HEK293 (cell line): ENCODE measurements around the gene CRYBA4.

ENCODE experiments used
- CTCF ChIA-PET: fragments of 350-600 bp; formaldehyde crosslinking; extraction: SDS; loops from one replicate; lab custom pipeline; 2021; ENCODE audit warnings: antibody characterized with exemption; lab: Yijun Ruan, JAX
- POLR2A ChIA-PET: fragments of 300-600 bp; formaldehyde crosslinking; extraction: SDS; loops from one replicate; lab custom pipeline; 2020; ENCODE audit warnings: antibody characterized with exemption, inconsistent platforms; lab: Yijun Ruan, JAX
- H3K27ac ChIP-seq: fragments of 200-500 bp; sonication (Bioruptor generic); 2 replicates; pipeline ENCODE4 v1.5.1; 2014; ENCODE audit warnings: low read depth, low read length, control low read depth, inconsistent platforms; ENCODE audit errors: extremely low read depth
- H3K36me3 ChIP-seq, 2 experiments: fragments of 200-500 bp in 1 of 2; sonication (Bioruptor generic) in 1 of 2; 1 replicate in 1 of 2; 2 replicates in 1 of 2; pipeline ENCODE4 v1.5.1; 2014 to 2017; ENCODE audit warnings: inconsistent platforms in 2 of 2, low read length in 2 of 2; ENCODE audit not compliant: control insufficient read depth in 2 of 2, insufficient read depth in 1 of 2
- H3K4me1 ChIP-seq: fragments of 200-500 bp; sonication (Bioruptor generic); 2 replicates; pipeline ENCODE4 v1.5.1; 2014; ENCODE audit warnings: mild to moderate bottlenecking, low read length, inconsistent platforms; ENCODE audit not compliant: control insufficient read depth, insufficient read depth
- H3K4me3 ChIP-seq: 2 replicates; pipeline ENCODE4 v1.5.1; 2011; ENCODE audit warnings: low read depth, mild to moderate bottlenecking, control low read depth, low read length, moderate library complexity
- H3K9me3 ChIP-seq: fragments of 200-500 bp; sonication (Bioruptor generic); 2 replicates; pipeline ENCODE4 v1.5.1; 2014; ENCODE audit warnings: low read depth, low read length, inconsistent platforms; ENCODE audit not compliant: control insufficient read depth, insufficient read depth
- EGR2 ChIP-seq: fragments of 450-650 bp; formaldehyde crosslinking; IDR thresholded peaks from 2 replicates; pipeline ENCODE4 v1.5.1; 2016; ENCODE audit warnings: low read depth, missing biosample characterization, missing genetic modification characterization
- FEZF1 ChIP-seq: fragments of 450-650 bp; formaldehyde crosslinking; IDR thresholded peaks from 2 replicates; pipeline ENCODE4 v1.5.1; 2016; ENCODE audit warnings: missing biosample characterization, missing genetic modification characterization
- OSR2 ChIP-seq: fragments of 450-650 bp; formaldehyde crosslinking; IDR thresholded peaks from 2 replicates; pipeline ENCODE4 v1.5.1; 2016; ENCODE audit warnings: missing biosample characterization, missing genetic modification characterization
- TRIM28 ChIP-seq: IDR thresholded peaks from 2 replicates; pipeline ENCODE4 v1.6.1; 2011; ENCODE audit warnings: low read length, control low read depth, borderline replicate concordance
- ZFHX2 ChIP-seq: fragments of 450-650 bp; formaldehyde crosslinking; conservative IDR thresholded peaks from 2 replicates; pipeline ENCODE4 v1.5.1; 2016; ENCODE audit warnings: missing biosample characterization, missing genetic modification characterization
- ZNF155 ChIP-seq: fragments of 450-650 bp; formaldehyde crosslinking; IDR thresholded peaks from 2 replicates; pipeline ENCODE4 v1.5.1; 2016; ENCODE audit warnings: missing biosample characterization, missing genetic modification characterization
- ZNF184 ChIP-seq: fragments of 450-650 bp; IDR thresholded peaks from 2 replicates; pipeline ENCODE4 v1.5.1; 2018; ENCODE audit warnings: missing biosample characterization, mild to moderate bottlenecking, missing genetic modification characterization
- ZNF202 ChIP-seq: fragments of 450-650 bp; formaldehyde crosslinking; IDR thresholded peaks from 2 replicates; pipeline ENCODE4 v1.5.1; 2016; ENCODE audit warnings: missing biosample characterization, missing genetic modification characterization, borderline replicate concordance
- ZNF223 ChIP-seq: fragments of 450-650 bp; formaldehyde crosslinking; IDR thresholded peaks from 2 replicates; pipeline ENCODE4 v1.5.1; 2016; ENCODE audit warnings: missing biosample characterization, missing genetic modification characterization
- ZNF239 ChIP-seq: fragments of 450-650 bp; formaldehyde crosslinking; IDR thresholded peaks from 2 replicates; pipeline ENCODE4 v1.5.1; 2016; ENCODE audit warnings: missing biosample characterization, missing genetic modification characterization
- ZNF266 ChIP-seq: fragments of 450-650 bp; formaldehyde crosslinking; IDR thresholded peaks from 2 replicates; pipeline ENCODE4 v1.5.1; 2016; ENCODE audit warnings: missing biosample characterization, missing genetic modification characterization, low read depth
- ZNF292 ChIP-seq: fragments of 450-650 bp; formaldehyde crosslinking; IDR thresholded peaks from 2 replicates; pipeline ENCODE4 v1.5.1; 2016; ENCODE audit warnings: low read depth, missing biosample characterization, missing genetic modification characterization, borderline replicate concordance
- ZNF341 ChIP-seq: fragments of 450-650 bp; formaldehyde crosslinking; IDR thresholded peaks from 2 replicates; pipeline ENCODE4; 2016; ENCODE audit warnings: low read depth, missing biosample characterization, missing genetic modification characterization
- ZNF423 ChIP-seq: fragments of 450-650 bp; formaldehyde crosslinking; IDR thresholded peaks from 2 replicates; pipeline ENCODE4 v1.5.1; 2016; ENCODE audit warnings: missing biosample characterization, missing genetic modification characterization
- ZNF510 ChIP-seq: fragments of 450-650 bp; formaldehyde crosslinking; IDR thresholded peaks from 2 replicates; pipeline ENCODE4 v1.5.1; 2018; ENCODE audit warnings: mild to moderate bottlenecking, missing genetic modification characterization, missing biosample characterization; ENCODE audit not compliant: insufficient replicate concordance
- ZNF514 ChIP-seq: fragments of 450-650 bp; formaldehyde crosslinking; IDR thresholded peaks from 2 replicates; pipeline ENCODE4 v1.5.1; 2016; ENCODE audit warnings: missing biosample characterization, missing genetic modification characterization
- ZNF521 ChIP-seq: fragments of 450-650 bp; formaldehyde crosslinking; IDR thresholded peaks from 2 replicates; pipeline ENCODE4 v1.5.1; 2017; ENCODE audit warnings: missing biosample characterization, mild to moderate bottlenecking, missing genetic modification characterization
- ZNF549 ChIP-seq: fragments of 450-650 bp; IDR thresholded peaks from 2 replicates; pipeline ENCODE4 v1.5.1; 2018; ENCODE audit warnings: missing biosample characterization, missing genetic modification characterization, mild to moderate bottlenecking, inconsistent platforms, moderate library complexity
- ZNF561 ChIP-seq: fragments of 450-650 bp; IDR thresholded peaks from 2 replicates; pipeline ENCODE4 v1.5.1; 2018; ENCODE audit warnings: missing biosample characterization, missing genetic modification characterization, borderline replicate concordance
- ZNF585B ChIP-seq: fragments of 450-650 bp; formaldehyde crosslinking; IDR thresholded peaks from 2 replicates; pipeline ENCODE4 v1.5.1; 2016; ENCODE audit warnings: missing biosample characterization, missing genetic modification characterization
- ZNF768 ChIP-seq: fragments of 450-650 bp; formaldehyde crosslinking; IDR thresholded peaks from 2 replicates; pipeline ENCODE4 v1.5.1; 2018; ENCODE audit warnings: missing biosample characterization, mild to moderate bottlenecking, missing genetic modification characterization
- ZSCAN16 ChIP-seq: fragments of 450-650 bp; formaldehyde crosslinking; IDR thresholded peaks from 2 replicates; pipeline ENCODE4 v1.5.1; 2016; ENCODE audit warnings: missing biosample characterization, missing genetic modification characterization
- TF ChIP-seq, protein P1 (sequence below): fragments of 450-650 bp; formaldehyde crosslinking; optimal IDR thresholded peaks from 2 replicates; pipeline ENCODE3; 2016; ENCODE audit warnings: missing biosample characterization, mild to moderate bottlenecking, missing genetic modification characterization
- TF ChIP-seq, protein P2 (sequence below): fragments of 450-650 bp; formaldehyde crosslinking; IDR thresholded peaks from 2 replicates; pipeline ENCODE4 v1.5.1; 2016; ENCODE audit warnings: missing biosample characterization, missing genetic modification characterization, low read depth
- TF ChIP-seq, protein P3 (sequence below): fragments of 450-650 bp; formaldehyde crosslinking; IDR thresholded peaks from 2 replicates; pipeline ENCODE4 v1.5.1; 2017; ENCODE audit warnings: missing biosample characterization, missing genetic modification characterization
- TF ChIP-seq, protein P4 (sequence below): fragments of 450-650 bp; formaldehyde crosslinking; IDR thresholded peaks from 2 replicates; pipeline ENCODE4 v1.5.1; 2016; ENCODE audit warnings: missing biosample characterization, missing genetic modification characterization
- TF ChIP-seq, protein P5 (sequence below): fragments of 450-650 bp; formaldehyde crosslinking; IDR thresholded peaks from 2 replicates; pipeline ENCODE4 v1.5.1; 2016; ENCODE audit warnings: missing biosample characterization, missing genetic modification characterization

Gene CRYBA4

DNA sequence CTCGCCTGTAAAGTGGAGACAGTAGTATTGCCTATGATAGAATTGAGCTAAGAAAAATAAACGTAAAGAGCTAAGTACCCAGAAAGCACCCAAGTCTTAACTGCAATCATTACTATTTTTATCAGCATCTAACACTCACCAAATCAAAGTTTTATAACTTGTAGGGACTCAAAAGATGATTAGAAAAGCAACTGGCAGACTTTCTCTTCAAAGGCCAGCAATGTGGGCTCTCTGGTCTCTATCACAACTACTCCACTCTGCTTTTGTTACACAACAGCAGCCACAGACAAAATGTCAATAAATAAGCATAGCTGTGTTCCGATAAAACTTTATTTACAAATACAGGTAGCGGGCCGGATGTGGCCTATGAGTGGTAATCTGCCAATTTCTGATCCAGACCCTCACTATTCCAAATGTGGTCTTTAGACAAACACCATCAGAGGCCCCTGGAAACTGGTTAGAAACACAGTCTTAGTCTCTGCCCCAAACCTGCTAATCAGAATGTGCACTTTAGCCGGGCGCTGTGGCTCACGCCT is 40.1 kb upstream of the CRYBA4 start:
- ChIA-PET CTCF (interaction anchor here (0.7 to 1.0 kb wide), 2 partner anchors 16 to 163 kb away, joined by 4 to 7 read pairs; no protein-coding TSS in a partner anchor), POLR2A (no interaction called here)
- Histone ChIP-seq H3K36me3 (peaks cover 0 to 4% of the 10 kb centered on the region in 2 experiments; a peak in 1 of 3 replicates), H3K4me1 (no peaks in the 10 kb centered on the region), H3K9me3 (no peaks in the 10 kb centered on the region), H3K4me3 (no peak overlapping the region), H3K27ac (no peak overlapping the region)
- TF ChIP-seq, protein P1, sequence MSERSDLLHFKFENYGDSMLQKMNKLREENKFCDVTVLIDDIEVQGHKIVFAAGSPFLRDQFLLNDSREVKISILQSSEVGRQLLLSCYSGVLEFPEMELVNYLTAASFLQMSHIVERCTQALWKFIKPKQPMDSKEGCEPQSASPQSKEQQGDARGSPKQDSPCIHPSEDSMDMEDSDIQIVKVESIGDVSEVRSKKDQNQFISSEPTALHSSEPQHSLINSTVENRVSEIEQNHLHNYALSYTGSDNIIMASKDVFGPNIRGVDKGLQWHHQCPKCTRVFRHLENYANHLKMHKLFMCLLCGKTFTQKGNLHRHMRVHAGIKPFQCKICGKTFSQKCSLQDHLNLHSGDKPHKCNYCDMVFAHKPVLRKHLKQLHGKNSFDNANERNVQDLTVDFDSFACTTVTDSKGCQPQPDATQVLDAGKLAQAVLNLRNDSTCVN (tag by site-specific recombination): no peak
- no peak for TF ChIP-seq ZNF266 (tag by site-specific recombination)

DNA sequence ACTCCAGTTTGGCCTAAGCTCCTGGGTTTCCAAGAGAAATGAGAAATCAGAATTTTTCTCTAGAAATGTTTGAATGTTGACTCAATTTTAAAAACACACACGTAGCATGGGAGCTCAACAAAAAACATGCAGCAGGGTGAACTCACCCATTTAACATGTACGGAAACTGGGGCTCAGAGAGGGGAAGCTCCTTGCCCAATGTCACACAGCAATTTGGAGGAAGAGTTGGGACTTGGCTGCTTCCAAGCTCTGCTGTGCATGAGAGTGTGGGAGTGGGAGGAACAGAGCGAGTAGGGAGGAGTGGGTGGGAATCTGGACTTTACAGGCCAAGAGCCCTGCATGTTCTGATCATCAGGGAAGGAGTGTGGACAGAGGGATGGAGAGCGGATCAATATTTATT is 37.8 kb upstream of the CRYBA4 start:
- no peaks in the 10 kb centered on the region for H3K4me1 ChIP-seq
- ChIA-PET CTCF (interaction anchor here (0.6 to 1.4 kb wide), 4 partner anchors 12 to 84 kb away, joined by 3 to 5 read pairs (median 4); no protein-coding TSS in a partner anchor), POLR2A (no interaction called here)
- no peak overlapping the region for H3K4me3 ChIP-seq
- H3K36me3 ChIP-seq: peaks cover 0 to 4% of the 10 kb centered on the region in 2 experiments; a peak in 1 of 3 replicates
- H3K27ac ChIP-seq: no peak overlapping the region
- H3K9me3 ChIP-seq: no peaks in the 10 kb centered on the region
- TF ChIP-seq FEZF1 (tag by site-specific recombination): no peak
- TF ChIP-seq ZNF585B: no peak
- TF ChIP-seq, protein P2, sequence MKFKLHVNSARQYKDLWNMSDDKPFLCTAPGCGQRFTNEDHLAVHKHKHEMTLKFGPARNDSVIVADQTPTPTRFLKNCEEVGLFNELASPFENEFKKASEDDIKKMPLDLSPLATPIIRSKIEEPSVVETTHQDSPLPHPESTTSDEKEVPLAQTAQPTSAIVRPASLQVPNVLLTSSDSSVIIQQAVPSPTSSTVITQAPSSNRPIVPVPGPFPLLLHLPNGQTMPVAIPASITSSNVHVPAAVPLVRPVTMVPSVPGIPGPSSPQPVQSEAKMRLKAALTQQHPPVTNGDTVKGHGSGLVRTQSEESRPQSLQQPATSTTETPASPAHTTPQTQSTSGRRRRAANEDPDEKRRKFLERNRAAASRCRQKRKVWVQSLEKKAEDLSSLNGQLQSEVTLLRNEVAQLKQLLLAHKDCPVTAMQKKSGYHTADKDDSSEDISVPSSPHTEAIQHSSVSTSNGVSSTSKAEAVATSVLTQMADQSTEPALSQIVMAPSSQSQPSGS (tag by site-specific recombination): no peak
- TF ChIP-seq ZNF423 (tag by site-specific recombination): no peak
- TF ChIP-seq ZNF510 (tag by site-specific recombination): no peak
- TF ChIP-seq, protein P3, sequence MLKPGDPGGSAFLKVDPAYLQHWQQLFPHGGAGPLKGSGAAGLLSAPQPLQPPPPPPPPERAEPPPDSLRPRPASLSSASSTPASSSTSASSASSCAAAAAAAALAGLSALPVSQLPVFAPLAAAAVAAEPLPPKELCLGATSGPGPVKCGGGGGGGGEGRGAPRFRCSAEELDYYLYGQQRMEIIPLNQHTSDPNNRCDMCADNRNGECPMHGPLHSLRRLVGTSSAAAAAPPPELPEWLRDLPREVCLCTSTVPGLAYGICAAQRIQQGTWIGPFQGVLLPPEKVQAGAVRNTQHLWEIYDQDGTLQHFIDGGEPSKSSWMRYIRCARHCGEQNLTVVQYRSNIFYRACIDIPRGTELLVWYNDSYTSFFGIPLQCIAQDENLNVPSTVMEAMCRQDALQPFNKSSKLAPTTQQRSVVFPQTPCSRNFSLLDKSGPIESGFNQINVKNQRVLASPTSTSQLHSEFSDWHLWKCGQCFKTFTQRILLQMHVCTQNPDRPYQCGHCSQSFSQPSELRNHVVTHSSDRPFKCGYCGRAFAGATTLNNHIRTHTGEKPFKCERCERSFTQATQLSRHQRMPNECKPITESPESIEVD (tag by site-specific recombination): no peak
- TF ChIP-seq ZNF202 (tag by site-specific recombination): no peak
- peak; percentile 49 for TF ChIP-seq ZFHX2 (tag by site-specific recombination)
- no peak for TF ChIP-seq ZNF292 (tag by site-specific recombination)
- no peak for TF ChIP-seq ZNF239
- TF ChIP-seq ZNF155 (tag by site-specific recombination): no peak
- TF ChIP-seq ZNF561 (tag by site-specific recombination): no peak
- TF ChIP-seq, protein P4, sequence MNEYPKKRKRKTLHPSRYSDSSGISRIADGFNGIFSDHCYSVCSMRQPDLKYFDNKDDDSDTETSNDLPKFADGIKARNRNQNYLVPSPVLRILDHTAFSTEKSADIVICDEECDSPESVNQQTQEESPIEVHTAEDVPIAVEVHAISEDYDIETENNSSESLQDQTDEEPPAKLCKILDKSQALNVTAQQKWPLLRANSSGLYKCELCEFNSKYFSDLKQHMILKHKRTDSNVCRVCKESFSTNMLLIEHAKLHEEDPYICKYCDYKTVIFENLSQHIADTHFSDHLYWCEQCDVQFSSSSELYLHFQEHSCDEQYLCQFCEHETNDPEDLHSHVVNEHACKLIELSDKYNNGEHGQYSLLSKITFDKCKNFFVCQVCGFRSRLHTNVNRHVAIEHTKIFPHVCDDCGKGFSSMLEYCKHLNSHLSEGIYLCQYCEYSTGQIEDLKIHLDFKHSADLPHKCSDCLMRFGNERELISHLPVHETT (tag by site-specific recombination): no peak
- TF ChIP-seq ZNF549 (tag by site-specific recombination): no peak
- no peak for TF ChIP-seq ZNF514 (tag by site-specific recombination)
- TF ChIP-seq ZSCAN16 (tag by site-specific recombination): no peak
- no peak for TF ChIP-seq ZNF521 (tag by site-specific recombination)
- 0 out of 2 replicates have a peak, but pooled peaks have one; percentile 87 for TF ChIP-seq ZNF768 (tag by site-specific recombination)
- TF ChIP-seq TRIM28: no peak
- TF ChIP-seq ZNF184 (tag by site-specific recombination): no peak
- TF ChIP-seq ZNF341 (tag by site-specific recombination): no peak
- no peak for TF ChIP-seq OSR2 (tag by site-specific recombination)
- TF ChIP-seq ZNF223 (tag by site-specific recombination): no peak
- TF ChIP-seq EGR2: peak; percentile 31; the same call in 1 of the 2 replicates
- TF ChIP-seq, protein P5, sequence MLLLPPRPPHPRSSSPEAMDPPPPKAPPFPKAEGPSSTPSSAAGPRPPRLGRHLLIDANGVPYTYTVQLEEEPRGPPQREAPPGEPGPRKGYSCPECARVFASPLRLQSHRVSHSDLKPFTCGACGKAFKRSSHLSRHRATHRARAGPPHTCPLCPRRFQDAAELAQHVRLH (tag by site-specific recombination): no peak
